NCI-H1436 (cell line): ENCODE measurements around the gene TFDP1.
"Not testable (repeated sequence)": the region's sequence is repeated elsewhere in the genome, so short reads cannot be mapped to it uniquely, and the experiment has no call there.

ENCODE experiments used
- DNase-seq: peaks from one replicate; lab custom pipeline; 2025; lab: John Stamatoyannopoulos, UW

TFDP1 gene

DNA sequence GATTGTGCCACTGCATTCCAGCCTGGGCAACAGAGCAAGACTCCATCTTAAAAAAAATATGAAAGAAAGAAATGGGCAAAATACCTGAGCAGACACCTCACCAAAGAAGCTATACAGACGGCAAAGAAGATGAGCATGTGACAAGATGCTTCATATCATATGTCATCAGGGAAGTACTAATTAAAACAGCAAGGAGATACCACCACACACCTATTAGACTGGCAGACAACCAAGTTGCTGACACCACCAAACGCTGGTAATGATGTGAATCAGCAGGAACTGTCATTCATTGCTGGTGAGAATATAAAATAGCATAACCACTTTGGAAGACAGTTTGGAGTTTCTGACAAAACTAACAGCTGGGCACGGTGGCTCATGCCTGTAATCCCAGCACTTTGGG lies 11.5 kb upstream of the TFDP1 start:
- DNase-seq, result no peak

DNA sequence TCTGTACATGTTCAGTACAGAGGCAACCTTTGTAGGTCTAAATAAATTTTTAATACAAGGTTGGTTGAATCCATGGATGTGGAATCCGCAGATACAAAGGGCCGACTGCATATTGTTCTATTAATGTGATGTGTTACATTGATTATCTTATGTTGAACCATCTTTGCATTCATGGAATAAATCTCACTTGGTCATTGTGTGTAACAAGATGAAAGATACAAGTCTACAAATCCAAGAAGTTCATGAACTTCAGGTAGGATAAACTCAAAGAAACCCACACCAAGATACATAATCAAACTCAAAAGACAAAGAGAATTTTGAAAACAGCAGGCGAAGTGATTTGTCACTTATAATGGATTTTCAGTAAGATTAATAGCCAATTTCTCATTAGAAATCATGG lies 8.0 kb upstream of the TFDP1 start:
- DNase-seq, result no peak

DNA sequence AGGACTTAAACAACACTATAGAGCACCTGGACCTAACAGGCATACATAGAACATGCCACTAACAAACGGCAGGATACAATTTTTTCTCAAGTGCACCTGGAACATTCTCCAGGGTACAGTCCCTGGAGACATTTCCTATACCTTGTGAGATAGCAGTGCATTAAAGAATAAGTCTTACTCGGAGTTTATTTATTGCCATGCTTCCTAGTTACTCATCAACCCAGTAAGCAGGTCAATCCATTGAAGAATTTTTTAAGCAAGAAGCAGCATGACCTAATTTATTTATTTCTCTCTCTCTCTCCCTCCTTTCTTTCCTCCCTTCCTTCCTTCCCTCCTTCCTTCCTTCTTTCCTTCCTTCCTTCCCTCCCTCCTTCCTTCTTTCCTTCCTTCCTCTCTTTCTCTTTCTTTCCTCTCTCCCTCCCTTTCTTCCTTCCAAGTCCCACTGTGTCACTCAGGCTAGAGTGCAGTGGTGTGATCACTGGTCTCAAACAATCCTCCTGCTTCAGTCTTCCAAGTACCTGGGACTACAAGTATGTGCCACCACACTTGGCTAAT lies 6.6 kb upstream of the TFDP1 start:
- DNase-seq, result no peak

DNA sequence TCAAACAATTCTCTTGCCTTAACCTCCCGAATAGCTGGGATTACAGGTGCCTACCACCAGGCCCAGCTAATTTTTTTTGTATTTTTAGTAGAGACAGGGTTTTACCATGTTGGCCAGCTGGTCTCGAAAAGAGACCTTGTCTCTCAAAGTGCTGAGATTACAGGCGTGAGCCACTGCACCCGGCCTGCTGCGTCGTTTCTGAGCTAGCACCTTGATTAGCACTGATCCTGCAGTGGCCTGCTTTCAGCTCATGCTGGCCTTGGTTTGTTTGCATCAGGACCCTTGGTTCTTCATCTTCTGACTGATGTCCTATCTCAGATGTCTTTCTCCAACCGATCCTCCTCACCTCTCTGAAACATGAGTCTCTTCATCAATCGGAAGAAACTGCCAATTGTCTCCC lies 4.9 kb upstream of the TFDP1 start:
- DNase-seq, result no peak

DNA sequence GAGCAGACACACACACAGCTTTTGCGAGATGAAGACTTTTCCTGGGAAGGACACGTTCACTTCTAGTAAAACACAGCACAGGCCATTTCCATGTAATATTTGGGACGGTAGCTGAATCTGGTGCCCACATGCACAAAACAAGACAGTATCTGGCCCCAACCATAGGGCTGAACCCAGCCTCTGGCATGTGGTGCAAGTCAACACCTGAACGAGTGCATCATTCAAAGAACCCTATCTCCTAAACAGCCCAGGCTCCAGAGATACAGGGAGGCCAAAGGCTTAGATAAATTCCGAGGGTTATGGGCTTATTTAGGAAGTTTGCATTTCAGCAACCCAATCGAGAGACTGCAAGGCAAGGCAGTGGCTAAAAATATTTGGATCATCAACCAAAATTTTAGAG lies 2.7 kb upstream of the TFDP1 start:
- no peak for DNase-seq

DNA sequence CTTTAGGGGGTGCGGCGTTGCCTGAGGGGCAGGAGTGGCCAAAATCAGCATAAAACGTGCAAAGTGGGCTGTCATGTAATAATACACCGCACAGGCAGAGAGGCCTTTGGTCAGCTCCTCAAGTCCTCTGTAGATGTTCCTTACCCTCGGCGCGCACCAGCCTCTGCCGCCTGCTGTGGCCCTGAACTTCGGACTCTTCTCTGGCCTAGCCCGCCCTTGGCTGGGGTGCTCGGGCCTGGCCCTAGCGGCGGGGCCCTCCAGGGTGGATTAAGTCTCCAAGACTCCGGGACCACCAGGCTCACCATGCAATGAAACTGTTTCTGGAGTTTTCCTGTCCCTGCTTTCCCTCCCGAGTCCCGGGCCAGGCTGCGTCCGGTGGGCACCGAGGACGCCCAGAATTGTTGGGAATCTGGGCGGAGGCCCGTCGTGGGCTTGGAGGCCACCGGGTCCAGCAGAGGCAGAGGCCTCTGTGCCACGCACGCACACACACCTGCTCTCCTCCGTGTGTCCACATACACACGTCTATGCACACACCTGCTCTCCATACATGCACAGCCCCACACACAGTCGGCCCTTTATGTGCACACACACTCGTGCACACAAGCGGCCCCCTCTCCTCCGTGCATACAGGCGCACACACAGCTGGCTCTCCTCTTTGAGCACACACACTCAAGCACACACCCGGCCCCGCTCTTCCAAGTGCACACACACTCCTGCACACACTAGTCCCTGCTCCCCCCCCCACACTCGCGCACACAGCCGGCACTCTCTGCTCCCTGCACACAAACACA lies 1.5 kb upstream of the TFDP1 start:
- no peak for DNase-seq

DNA sequence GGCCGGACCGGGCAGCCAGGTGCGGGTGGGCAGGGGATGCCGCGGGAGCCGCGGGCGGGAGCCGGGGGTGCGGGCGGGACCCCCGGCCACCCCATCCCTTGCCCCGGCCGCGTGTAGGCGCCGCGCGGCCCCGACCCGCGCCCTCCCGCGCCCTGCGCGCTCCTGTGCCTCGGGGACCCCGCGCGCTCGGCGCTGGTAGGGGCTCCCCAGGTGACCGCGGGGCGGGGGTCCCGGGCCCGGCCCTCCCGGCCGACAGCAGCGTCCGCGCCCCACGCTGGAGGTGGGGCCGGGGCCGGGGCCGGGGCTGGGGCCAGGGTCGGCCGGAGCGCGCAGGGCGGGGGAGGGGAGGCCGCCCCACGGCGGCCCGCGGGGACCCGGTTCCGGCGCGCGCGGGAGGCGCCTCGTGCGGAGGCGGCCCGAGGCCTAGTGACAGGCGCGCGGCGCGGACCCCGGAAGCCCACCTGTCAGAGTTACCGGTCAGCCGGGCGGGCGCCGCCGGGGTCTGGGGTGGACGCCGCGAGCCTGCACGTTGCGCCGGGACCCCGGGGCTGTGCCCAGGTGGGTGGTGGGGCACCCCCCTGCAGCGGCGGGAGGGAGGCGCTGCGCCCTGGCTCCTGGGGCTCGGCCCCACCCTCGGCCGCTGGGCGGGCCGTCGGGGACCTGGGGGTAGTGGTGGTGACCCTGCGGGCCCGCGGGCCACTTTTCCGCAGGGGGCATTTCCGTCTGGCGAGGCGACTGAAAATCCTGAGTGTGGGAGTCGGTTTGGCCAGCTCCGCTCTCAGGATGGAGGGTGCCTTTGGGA lies 518 bp downstream of the TFDP1 start:
- DNase-seq, result no peak

DNA sequence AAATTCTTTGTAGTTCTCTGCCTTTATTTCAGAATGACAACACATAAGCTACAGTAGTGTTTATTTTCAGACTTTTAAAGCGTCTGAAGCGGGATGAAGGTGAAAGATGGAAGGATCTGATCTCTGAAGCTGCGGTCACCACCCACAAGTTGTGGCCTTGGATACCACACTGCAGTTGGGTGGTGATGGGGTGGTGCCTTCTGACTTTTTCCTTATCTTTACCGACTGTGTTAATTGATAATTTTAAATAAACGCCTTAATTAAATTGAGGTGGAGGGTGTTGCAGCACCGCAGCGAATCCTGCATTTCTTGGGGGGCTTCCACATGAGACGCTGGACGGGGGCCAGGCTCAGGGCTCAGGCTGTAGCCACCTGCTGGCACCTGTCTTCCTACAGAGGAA lies 1.3 kb downstream of the TFDP1 start:
- no peak for DNase-seq

DNA sequence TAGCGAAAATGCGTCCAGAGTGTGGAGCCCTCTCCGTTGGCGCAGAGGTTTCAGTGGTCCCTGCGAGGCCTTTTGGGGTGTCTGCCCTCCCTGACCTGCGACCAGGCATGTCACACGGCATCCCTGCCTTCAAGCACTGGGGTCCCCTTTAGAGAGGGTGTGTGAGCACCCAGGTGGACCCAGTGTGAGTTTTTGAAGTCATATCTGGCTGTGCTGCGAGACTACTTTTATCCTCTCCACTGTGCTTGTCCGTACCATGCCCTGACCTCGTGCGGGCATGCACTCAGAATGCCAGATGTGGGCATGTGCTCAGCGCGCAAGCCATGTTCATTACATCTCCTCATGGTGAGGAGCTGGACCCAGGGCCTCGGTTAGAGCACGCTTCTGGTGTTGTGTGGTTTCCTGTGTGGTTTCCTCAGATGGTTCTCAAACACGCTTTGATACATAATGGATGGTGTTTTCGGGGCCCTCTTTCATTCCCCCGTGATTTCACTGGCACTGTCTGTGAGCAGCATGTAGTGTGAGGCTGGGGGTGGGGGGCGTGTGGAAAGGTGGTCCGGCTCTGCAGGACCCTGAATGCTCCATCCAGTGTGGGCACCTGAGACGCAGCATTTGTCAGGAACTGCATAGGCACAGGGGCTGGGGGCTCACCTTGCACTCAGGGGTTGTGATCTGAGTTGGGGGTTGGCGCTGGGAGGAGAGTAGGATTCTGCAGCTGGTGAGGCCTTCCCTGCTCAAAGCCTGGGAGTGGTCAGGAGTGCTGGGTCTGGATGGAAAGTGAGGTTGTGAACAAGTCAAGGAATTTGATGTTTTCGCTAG lies 2.3 kb downstream of the TFDP1 start:
- no peak for DNase-seq

DNA sequence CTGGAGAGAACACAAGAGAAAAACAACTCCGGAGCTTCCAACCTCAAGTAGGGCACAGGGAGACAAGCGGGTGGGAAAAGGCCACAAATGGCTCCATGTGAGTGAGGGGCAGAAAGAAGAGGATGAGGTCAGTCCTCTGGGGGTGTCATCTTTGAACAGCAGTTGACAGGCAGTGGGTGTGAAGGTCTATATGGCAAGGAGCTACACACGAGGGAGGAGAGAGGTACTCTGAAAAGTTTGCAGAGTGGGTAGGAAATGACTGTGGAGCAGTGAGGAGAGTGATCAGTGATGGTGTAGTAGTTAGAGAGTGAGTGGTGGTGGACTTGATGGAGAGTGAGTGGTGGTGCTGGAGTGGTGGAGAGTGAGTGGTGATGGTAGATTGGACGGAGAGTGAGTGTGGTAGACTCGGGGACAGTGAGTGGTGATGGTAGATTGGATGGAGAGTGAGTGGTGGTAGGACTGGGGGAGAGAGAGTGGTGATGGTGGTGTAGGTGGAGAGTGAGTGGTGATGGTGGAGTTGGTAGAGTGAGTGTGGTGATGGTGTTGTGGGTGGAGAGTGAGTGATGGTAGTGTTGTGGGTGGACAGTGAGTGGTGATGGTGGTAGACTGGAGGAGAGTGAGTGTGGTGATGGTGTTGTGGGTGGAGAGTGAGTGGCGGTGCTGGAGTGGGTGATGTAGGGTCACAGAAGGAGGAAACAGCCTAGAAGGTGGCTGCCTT lies 4.0 kb downstream of the TFDP1 start:
- DNase-seq, result no peak

DNA sequence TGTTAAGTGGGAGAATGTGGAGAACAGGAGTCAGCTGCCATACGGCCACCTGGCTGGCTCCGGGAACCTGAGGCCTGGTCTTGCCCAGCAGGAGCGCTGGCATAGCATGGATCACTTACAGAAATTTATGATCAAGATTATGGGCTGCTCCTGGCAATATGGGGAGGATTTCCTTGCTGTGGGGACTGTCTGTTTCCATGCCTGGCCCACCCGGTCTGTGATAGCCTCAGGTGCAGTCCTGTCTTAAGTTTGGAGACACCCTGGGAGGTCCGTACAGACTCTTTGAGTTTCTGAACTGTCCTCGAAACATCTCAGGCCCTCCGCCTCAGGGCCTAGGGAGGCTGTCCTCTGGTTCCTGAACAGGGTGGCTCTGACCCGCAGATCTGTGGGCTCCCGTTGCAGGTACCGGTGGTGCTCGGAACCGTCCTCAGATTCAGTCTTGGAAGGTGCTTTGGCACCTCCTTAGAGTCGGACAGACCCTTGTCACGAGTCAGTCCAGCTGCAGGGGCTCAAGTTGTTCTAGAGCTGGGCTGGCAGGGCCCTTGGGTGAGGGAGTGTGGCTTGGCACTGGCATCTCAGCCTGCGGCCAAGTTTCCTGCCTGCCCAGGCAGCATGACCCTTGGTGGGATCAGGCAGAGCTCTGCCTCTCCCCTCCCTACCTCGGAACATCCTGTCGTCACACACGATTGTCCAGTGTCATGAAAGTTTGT lies 4.9 kb downstream of the TFDP1 start:
- no peak for DNase-seq

DNA sequence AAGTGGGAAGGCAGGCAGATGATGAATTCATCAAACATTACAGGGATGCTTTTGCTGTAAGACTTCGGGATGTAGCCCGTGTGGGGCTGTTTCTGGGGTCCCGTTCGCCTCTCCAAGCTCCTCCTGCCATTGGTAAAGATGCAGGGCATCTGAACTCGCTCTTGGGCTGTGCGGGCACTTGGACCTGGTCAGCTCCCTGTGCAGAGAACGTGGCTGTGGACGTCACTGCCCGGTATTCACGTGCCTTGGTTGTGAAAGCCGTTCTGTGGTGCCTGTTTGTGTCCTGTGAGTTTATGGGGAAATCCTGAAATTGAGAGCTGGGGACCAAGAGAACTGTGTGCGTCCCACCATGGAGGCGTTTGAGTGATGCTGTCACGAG lies 5.4 kb downstream of the TFDP1 start:
- DNase-seq, result no peak

DNA sequence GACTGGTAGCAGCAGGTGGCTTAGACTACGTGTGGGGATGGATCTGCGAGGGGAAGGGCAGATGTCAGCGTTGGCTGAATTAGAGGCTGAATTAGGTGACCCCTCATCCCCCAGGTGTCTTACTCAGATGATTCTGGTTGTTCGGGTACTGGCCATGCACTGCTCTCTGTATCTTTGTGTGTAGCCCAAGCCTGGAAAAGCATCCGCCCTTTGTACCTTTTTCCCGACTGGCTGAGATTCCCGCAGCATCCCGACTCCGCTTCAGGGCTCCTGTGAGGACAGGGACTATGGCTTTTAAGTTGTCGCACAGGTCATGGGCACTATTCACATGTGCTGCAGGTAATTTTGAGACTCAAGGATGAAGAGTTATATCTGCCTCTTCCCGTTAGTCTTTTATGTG lies 7.2 kb downstream of the TFDP1 start:
- no peak for DNase-seq

DNA sequence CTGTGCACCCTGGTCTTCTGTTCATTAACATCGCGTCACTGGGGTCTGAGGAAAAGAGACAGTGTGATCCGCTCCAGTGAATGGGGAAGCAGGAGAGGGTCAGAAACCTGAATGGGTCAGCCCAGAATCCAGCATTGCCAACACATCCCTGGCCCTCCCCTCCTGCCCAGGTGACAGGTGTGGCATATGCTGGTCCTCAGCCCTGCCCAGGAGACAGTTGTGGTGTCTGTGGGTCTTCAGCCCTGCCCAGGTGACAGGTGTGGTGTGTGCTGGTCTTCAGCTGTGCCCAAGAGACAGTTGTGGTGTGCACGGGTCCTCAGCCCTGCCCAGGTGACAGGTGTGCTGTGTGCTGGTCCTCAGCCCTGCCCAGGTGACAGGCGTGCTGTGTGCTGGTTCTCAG lies 8.0 kb downstream of the TFDP1 start:
- DNase-seq, result no peak

DNA sequence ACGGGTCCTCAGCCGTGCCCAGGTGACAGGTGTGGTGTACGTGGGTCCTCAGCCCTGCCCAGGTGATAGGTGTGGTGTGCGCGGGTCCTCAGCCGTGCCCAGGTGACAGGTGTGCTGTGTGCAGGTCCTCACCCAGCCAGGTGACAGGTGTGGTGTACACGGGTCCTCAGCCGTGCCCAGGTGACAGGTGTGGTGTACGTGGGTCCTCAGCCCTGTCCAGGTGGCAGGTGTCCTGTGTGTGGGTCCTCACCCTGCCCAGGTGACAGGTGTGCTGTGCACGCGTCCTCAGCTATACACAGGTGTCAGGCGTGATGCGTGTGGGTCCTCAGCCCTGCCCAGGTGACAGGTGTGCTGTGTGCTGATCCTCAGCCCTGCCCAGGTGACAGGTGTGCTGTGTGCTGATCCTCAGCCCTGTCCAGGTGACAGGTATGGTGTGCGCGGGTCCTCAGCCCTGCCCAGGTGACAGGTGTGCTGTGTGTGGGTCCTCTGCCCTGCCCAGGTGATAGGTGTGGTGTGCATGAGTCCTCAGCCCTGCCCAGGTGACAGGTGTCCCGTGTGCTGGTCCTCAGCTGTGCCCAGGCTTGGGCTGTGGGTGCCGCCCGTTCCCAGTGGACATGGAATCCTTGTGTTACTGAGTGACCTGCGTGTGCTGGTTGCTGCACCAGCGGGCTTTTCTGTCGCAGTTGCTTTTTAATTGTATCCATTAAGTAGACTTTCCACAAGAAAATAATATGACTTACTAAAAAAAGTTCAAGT lies 9.7 kb downstream of the TFDP1 start:
- not testable (repeated sequence) for DNase-seq

DNA sequence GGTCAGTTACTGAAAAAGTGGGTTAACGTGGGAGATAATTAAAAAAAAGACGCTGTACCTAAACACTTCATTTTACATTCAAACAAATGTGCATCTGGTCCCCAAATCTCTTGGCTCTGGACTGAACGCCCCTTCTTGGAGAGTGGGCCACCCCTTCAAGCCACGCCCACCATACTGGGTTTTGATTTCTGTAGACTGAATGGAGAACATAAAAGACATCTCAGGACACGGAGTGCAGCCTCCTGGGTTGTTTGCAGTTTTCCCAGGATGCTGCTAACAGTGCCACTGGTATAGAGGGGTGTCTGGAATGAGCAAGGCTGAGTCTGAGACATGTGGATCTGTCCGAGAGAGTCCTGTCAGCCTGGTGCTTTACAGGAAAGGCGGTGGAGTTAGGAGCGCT lies 10.6 kb downstream of the TFDP1 start:
- DNase-seq, result no peak

DNA sequence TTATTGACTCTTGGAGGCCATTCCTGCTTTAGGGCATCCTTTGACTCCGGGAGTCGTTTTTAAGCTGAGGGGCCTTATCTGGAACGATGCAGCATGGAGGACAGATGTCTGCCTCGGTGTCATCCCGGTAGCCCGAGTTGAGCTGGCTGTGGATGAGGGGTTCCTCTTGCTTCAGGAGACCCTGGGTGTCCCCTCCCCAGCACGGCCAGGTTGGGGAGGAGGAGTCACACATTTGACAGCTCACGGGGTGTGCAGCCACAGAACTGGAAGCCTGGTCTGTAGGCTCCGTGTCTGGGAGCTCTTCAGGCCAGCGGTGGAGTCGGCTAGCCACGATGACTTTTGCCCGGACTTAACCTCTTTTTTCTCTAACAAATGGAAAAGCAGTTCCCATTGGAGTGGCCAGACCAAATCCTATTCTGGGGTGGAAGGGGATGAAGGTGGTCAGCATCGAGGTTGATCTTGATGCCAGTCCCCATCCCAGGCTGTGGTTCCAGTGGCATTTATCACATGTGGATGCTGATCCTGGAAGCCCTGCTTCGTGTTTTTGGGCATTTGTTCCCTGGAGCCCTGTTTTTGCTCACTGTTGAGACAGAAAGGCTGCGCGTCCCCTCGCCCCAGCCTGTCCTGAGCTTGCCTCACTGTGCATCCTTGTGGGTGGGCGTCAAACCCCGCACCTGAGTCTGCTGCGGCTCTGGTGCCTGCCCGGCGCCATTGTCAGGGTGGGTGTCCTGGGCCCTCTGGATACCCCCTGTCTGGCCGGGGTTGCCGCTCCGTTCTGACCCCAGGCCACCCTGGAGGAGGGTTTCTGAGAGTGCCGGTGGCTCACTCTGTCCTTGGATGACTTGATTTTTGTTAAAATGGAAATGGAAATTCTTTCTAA lies 12.0 kb downstream of the TFDP1 start:
- no peak for DNase-seq

DNA sequence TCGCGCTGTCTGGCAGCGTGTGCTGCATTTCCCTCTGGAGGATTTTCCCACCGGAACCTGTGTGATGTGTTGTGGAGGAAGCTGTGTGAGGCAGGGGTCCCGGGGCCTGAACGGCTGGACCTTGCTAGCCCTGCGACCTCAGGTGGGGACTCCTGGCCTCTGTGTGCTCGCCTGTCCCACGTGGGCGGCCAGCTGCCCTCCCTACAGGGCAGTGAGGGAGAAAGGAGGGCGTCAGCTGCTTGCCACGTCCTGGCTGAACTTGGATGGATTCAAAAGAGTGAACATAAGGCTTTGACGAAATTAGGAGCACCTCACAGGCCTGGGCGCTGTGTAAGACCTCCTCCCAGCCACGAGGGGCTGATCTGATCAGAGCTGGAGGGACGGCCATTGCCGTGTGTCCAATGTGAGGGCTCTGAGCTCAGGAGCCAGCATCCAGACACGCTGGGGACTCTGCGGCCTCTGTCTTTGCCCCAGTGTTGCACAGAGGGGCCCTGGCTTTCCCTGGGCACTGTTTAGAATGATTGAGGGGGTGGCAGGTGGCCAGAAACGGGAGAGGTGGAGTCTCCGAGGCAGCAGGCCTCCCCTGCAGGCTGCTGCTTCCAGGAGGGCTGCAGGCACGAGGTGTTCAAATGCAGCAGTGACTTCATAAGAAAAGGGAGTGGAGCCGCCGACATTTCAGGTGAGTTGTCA lies 13.0 kb downstream of the TFDP1 start:
- DNase-seq, result no peak

DNA sequence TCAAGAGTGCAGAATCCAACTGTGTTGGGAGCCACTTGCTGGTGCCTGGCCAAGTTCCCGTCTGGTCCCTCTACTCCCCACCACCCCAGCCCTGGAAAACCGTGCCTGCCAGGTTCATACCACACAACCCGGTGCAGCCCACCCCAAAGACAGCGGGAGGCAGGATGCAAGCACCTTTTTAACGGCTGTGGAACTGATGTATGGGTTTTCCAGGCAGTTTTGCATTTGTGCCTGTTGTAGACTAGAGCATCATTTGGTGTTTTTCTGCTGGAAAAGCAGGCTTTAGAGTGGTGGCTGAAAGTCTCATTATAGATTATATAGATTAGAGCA lies 13.5 kb downstream of the TFDP1 start:
- DNase-seq, result no peak
